GM19025 (cell line): ENCODE measurements around the gene HDAC3.

Experiments
- ATAC-seq: cut with Tn5 transposase; IDR thresholded peaks from one replicate; pipeline ENCODE4 v1.9.1; 2021; ENCODE audit warnings: mild to moderate bottlenecking, low read depth, moderate library complexity; ENCODE audit not compliant: unreplicated experiment

Gene HDAC3

GRCh38 chr5:141605523-141606277, 30.9 kb downstream of the HDAC3 start:
- ATAC-seq = peak; percentile 97

GRCh38 chr5:141603923-141604717, 32.5 kb downstream of the HDAC3 start:
- no peak for ATAC-seq

GRCh38 chr5:141602606-141603005, 34.0 kb downstream of the HDAC3 start:
- ATAC-seq = no peak

DNA sequence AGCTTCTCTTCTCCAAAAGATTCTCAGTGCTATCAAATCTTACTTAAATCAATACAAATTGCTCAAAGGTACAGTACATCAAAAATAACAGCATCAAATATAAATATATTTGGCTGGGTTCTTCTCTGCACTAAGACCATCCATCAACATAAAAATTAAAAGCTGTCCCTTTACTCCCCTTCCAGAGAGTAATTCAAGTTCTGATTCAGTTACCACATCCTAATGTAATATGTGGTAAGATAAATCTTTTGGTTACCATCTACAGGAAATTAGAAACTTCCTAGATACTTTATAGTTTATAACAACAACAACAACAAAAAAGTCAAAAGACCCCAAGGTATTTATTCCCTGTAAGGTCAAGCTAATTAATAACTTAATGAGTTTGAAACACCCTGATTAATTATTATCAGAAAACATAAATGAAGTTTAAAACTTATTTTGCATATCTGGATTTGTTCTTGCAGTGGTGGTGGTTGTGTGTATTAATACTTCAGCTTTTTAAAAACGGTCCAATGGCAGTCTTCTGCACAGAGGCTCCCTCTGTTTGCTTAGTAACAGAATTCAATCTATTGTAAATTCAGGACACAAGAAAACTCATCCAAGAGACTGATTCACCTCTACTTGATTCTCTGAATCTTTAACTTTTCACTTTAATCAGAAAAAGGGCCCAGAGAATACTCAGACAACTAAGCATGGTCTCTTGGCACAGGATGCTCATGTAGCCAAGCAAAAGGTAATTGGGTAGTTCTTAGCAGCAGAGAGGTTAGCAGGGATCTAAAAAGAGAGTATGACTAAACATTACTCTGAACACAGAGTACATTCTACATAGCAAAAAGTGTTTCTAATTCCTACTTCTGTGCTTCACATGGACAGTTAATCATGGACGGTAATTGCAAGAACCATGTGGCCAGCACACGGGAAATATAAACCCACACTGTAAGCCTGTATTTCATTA, 38.0 kb downstream of the HDAC3 start:
- ATAC-seq = no peak

DNA sequence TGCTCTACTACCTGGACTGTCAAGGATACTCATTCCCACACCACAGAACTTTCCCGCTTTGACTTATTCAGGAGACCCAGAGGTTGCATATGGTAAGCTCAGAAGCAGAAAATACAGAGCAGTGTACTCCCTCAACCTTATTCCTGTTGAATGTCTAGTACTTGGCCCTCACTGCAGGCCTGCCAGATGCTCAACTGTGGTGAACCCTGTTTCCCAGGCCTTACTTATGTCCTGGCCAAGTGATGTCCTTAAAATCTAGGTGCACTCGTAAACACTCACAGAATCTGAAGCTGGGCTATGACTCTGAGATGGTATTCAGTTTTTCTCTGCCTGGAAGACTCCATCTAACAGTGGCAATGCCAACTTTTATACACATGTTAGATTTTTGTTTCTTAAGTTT, 38.8 kb downstream of the HDAC3 start:
- ATAC-seq = no peak

- ATAC-seq = no peak
Observed at GRCh38 chr5:141597394-141597793, 39.3 kb downstream of the HDAC3 start.

- ATAC-seq = no peak
Observed at GRCh38 chr5:141596867-141597266, 39.8 kb downstream of the HDAC3 start.

DNA sequence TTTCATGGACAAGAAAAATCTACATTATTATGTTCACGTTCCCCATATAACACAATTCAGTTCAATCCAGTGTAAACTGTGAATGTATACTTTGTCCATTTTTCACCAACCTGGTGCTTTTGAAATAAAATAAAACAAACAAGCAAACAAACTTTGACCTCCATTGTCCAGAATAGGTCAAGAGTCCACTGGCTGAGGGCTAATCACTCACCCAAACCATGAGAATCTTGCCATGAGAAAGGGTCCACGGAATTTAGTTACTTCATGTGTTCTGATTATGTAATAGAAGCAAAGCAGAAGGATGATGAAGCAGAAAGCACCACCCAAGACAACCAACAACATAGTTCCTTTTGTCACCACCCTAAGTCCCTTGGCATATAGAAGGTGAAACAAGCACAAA, 46.5 kb downstream of the HDAC3 start:
- no peak for ATAC-seq

- no peak for ATAC-seq
Observed at GRCh38 chr5:141586246-141586645, 50.4 kb downstream of the HDAC3 start.

DNA sequence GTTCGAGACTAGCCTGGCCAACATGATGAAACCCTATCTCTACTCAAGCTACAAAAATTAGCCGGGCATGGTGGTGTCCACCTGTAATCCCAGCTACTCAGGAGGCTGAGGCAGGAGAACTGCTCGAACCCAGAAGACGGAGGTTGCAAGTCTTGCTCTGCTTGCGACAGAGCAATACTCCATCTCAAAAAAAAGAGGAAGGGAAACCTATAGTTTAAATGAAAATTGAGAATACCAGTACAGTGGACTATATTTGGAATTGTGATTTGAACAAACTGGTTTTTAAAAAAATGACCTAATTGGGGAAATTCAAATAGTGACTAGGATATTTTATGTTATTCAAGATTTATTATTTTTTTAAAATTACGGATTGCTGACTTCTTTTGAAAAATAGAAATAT, 51.1 kb downstream of the HDAC3 start:
- no peak for ATAC-seq

DNA sequence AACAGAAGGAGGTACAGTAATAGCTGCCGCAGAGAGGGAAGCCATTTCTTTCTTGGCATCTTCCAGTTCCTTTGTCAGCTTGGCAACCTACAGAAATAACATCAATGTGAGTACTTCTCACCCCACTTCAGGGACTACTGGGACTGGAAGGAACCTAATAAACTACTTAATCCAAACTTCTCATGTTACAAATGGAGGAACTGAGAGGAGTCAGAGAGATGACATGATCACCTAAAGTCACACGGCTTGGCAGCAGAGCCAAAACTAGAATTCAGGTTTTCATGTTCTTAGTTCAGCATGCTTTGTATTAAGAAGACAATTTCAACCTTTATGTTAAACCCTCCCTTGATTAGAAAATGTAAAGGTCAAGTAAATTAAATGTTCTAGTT, 62.5 kb downstream of the HDAC3 start:
- no peak for ATAC-seq

GRCh38 chr5:141573489-141574121, 63.0 kb downstream of the HDAC3 start:
- ATAC-seq = no peak
